Hepatic stellate cell (primary cell): ENCODE results near the gene PARP3.

Experiments used
- DNase-seq: peaks from one replicate; pipeline ENCODE4 v3.0.0; 2011; ENCODE audit warnings: low spot score

PARP3 gene

GRCh38 chr3:51948016-51948580 lies 5.9 kb downstream of the PARP3 start:
- no peak for DNase-seq

DNA sequence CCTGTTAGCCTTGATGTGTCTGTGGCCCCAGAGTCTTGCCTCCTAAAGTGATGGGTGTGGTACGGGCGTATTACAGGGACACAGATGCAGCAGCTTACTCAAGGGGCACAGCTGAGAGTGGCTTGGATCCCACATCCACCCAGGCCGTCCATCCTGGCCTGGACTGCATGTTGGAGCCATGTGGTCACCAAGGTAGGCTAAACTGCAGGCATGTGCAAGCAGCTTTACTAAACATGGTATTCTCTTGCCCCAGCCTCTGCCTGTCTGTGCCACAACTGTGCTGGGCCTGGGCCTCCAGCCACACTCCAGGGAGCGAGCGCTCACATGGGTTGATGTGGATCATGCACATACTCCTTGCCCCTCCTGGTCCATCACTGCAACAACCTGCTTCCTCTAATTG lies 7.0 kb downstream of the PARP3 start:
- no peak for DNase-seq

DNA sequence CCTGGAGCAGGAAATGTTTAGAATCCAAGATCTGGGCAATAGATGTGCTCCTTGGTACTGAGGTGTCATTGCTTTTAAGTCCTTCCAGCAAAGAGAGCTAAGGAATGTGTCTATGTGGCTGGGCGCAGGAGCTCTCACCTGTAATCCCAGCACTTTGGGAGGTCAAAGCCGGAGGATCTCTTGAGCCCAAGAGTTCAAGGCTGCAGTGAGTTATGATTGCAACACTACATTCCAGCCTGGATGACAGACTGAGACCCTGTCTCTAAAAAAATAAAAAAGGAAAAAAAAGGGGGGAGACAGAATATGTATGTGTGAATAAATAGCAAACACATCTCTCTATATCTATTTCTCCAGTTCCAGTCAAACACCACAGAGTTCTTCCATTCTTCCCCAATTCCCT lies 8.7 kb downstream of the PARP3 start:
- DNase-seq, result no peak

GRCh38 chr3:51953445-51953844 lies 11.3 kb downstream of the PARP3 start:
- DNase-seq, result peak; percentile 29

GRCh38 chr3:51954105-51954504 lies 11.9 kb downstream of the PARP3 start:
- DNase-seq, result no peak

DNA sequence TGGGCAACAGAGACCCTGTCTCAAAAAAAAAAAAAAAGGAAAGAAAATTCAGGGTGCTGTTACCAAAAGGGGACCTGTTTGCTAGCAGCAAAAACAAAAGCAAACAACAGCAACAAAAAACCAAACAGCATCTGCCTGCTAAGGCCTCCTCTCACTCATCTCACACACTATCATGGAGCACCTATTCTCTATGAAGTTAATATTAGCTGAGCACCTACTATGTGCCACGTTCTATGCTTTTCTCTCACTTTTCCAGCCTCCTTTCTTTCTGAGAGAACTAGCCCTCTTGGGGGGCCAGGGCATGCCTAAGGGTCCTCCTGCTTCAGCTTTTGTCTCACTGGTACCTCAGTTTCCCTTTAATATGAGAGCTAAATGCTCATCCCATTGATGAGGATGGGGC lies 12.6 kb downstream of the PARP3 start:
- no peak for DNase-seq

GRCh38 chr3:51955175-51955892 lies 13.2 kb downstream of the PARP3 start, which contains the start of gene GPR62:
Gene GPR62 (plus strand): TSS chr3:51955381. CDS start chr3:51955653, 272 bp downstream.
- no peak for DNase-seq

GRCh38 chr3:51955893-51956770 lies 14.0 kb downstream of the PARP3 start:
- peak; percentile 75 for DNase-seq

DNA sequence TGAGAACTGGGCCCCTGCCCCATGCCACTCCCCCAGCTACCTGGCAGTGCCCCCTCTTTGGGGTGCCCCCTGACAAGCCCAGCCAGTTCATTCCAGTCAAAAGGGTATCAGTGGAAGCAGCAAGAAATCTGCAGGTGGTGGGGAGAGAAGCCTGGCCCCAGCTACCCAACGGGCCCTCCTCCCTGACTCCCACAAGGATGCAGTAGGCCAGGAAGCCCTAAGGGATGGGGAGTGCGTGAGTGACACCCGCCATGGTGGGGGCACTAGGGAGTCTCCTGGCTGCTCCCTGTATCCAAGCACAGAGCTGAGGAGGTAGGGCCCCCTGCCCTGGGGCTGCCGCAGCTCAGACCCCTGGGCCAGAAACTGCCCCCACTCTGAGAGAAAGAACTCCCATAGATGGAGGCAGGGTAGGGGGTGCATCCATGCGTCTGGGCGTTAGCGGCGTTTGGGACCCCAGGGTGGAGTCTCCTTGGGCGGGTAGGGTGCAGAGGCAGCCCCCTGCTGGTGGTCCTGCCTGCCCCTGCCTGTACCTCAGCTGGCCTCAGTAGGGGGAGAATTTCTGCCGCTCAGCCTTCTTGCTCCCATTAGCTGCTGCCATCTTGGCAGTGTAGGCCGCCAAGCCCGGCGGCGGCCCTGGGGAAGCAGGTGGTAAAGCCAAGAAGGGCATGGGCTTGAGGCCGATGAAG lies 15.5 kb downstream of the PARP3 start:
- DNase-seq, result no peak

GRCh38 chr3:51958603-51959521 lies 16.7 kb downstream of the PARP3 start:
- DNase-seq, result no peak

- no peak for DNase-seq
Observed at GRCh38 chr3:51959651-51960050, 17.5 kb downstream of the PARP3 start.

GRCh38 chr3:51960386-51960785 lies 18.2 kb downstream of the PARP3 start:
- no peak for DNase-seq

GRCh38 chr3:51961011-51961410 lies 18.8 kb downstream of the PARP3 start:
- no peak for DNase-seq

DNA sequence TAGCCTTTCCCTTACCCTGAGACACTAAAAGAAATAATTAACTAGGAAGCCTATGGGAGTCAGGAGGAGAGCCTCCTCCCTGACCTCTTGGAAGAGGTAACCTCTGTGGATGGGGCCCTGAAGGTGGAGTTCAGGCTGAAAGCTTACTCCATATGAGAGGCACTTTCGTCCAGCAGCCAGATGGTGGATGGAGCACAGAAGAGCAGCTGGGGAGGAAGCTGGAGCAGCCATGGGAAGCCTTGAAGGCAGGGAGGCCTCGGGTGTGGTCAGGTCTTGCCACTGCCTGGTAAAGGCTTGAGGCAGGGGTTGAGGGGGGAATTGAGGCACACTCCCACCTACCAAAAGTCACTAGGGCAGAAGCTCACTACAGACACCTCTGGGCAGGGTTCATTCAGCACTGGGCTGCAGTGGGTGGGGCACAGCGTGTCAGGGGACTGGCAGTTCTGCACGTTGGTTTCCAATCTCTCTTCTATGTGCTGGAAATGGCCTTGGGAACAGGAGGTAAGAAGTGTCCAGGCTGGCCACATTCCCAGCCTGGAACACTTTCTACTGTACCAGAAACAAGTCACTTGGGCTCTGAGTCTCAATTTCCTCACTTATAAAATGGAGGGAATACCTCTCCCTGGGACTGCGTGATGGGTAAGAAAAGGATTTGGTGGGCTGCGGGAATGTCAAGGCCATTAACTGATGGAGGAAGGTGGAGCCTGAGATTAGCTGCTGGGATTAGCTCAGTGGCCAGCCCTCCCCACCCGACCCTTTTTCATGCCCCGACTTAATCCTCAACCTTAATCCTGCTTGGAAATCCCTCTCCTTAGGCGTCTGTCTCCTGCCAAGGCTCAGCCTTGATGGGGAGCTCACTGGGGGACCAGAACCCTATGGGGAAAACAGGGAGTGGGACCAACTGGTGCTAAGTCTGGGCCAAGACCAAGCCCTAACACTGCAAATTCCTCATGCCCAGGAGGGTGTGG lies 19.7 kb downstream of the PARP3 start:
- DNase-seq, result no peak

DNA sequence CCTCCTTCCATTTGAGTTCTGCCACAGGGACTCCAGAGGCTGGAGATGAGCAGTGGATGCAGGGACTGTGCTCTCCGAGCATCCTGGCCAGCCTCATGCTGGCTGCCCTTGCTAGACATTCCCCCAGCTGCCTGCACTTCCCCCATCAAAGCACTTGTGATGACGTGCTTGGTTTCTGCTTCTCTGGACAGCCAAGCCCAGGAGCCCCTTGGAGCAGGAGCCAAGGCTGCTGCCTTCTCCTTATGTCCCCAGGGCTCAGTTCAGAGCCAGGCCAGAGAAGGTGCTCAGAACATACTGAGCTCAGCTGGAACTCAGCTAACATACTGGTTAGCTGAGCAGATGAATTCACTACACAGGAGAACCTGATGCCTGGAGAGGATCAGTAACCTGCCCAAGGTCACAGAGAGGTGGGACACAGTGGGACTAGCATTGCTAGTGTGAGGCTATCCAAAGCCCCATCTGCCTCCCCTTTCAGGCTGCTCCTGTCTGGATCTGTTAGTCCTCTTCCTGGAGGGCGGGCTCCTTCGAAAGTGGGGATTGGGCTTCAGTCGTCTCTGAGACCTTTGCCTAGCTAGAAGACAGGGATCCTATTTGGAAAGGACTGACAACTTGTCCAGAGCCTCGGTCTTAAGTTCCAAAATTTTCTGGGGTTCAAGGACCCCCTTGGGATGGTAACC lies 20.8 kb downstream of the PARP3 start:
- DNase-seq, result no peak

GRCh38 chr3:51963951-51964451 lies 21.8 kb downstream of the PARP3 start:
- no peak for DNase-seq

DNA sequence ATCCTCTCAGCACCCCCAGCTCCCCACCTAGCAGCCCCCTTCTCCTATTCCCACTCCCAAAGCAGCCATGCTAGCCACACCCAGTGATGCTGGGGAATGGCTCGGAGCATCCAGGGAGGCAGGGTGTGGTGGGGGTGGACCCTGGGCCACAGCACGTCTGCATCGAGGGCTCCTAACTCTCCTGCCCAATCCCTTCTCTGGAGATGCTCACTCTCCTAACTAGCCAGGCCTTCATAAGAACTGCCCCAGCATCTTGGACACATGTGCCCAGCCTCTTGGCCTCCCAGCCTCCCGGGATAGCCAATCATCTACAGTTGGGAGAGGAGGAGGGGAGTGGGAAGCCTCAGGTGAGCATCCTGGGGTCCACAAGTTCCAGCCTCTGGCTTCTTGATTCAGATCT lies 22.4 kb downstream of the PARP3 start:
- no peak for DNase-seq

- no peak for DNase-seq
Observed at GRCh38 chr3:51966016-51966415, 23.9 kb downstream of the PARP3 start.

- DNase-seq, result no peak
Observed at GRCh38 chr3:51966486-51966885, 24.3 kb downstream of the PARP3 start.
